RWPE2 (cell line): ENCODE measurements around the gene PADI4.
A peak's percentile ranks its signal among the peaks of the same experiment; 100 is the strongest.

Experiments used
- ATAC-seq: fragments of 200-7000 bp; cut with Tn5 transposase; 3 replicates; pipeline ENCODE4 v1.9.1; 2021; ENCODE audit warnings: low read depth
- DNase-seq: peaks from one replicate; pipeline ENCODE4 v3.0.0-alpha.2; 2020; ENCODE audit warnings: low spot score
- H3K27ac ChIP-seq: fragments of 450-650 bp; 2 replicates; pipeline ENCODE4 v1.5.1; 2017; ENCODE audit warnings: mild to moderate bottlenecking; ENCODE audit not compliant: poor library complexity, severe bottlenecking
- H3K27me3 ChIP-seq: fragments of 250-450 bp; sonication (Bioruptor Pico); 2 replicates; pipeline ENCODE4 v1.5.1; 2021; ENCODE audit warnings: mild to moderate bottlenecking, moderate library complexity; ENCODE audit not compliant: insufficient read depth, poor library complexity, severe bottlenecking
- H3K36me3 ChIP-seq: fragments of 250-450 bp; sonication (Bioruptor Pico); 2 replicates; pipeline ENCODE4 v1.5.1; 2020; ENCODE audit warnings: low read depth, mild to moderate bottlenecking, moderate library complexity
- H3K4me1 ChIP-seq: fragments of 250-450 bp; sonication (Bioruptor Pico); 2 replicates; pipeline ENCODE4 v1.5.1; 2021; ENCODE audit warnings: mild to moderate bottlenecking, moderate library complexity; ENCODE audit not compliant: insufficient read depth, poor library complexity, severe bottlenecking
- H3K4me3 ChIP-seq: fragments of 250-450 bp; sonication (Bioruptor Pico); 2 replicates; pipeline ENCODE4 v1.5.1; 2021; ENCODE audit warnings: mild to moderate bottlenecking, moderate library complexity; ENCODE audit not compliant: severe bottlenecking
- H3K9me3 ChIP-seq: fragments of 250-450 bp; sonication (Bioruptor Pico); 2 replicates; pipeline ENCODE4 v1.5.1; 2021; ENCODE audit warnings: mild to moderate bottlenecking, moderate library complexity; ENCODE audit not compliant: severe bottlenecking
- CTCF ChIP-seq: fragments of 450-650 bp; IDR thresholded peaks from one replicate; pipeline ENCODE4 v1.5.1; 2017; ENCODE audit warnings: mild to moderate bottlenecking, moderate library complexity; ENCODE audit not compliant: poor library complexity, severe bottlenecking

The PADI4 gene

GRCh38 chr1:17274186-17275170 lies 33.5 kb upstream of the PADI4 start:
- peaks cover 9% of the 10 kb centered on the region for H3K4me1 ChIP-seq
- H3K27me3 ChIP-seq = no peaks in the 10 kb centered on the region
- H3K9me3 ChIP-seq = no peaks in the 10 kb centered on the region
- no peak for DNase-seq
- no peak for ATAC-seq
- H3K36me3 ChIP-seq = no peaks in the 10 kb centered on the region
- H3K27ac ChIP-seq = peak overlapping the region; percentile 57
- TF ChIP-seq CTCF = peak; percentile 63
- H3K4me3 ChIP-seq = no peak overlapping the region

- H3K4me1 ChIP-seq = peaks cover 9% of the 10 kb centered on the region
- ATAC-seq = peak; percentile 95
- H3K27me3 ChIP-seq = no peaks in the 10 kb centered on the region
Observed at GRCh38 chr1:17276568-17276967, 31.4 kb upstream of the PADI4 start.

GRCh38 chr1:17277511-17278159 lies 30.4 kb upstream of the PADI4 start:
- no peaks in the 10 kb centered on the region for H3K9me3 ChIP-seq
- no peak for TF ChIP-seq CTCF
- peak overlapping the region; percentile 57 for H3K27ac ChIP-seq
- H3K36me3 ChIP-seq = no peaks in the 10 kb centered on the region
- no peaks in the 10 kb centered on the region for H3K27me3 ChIP-seq
- peaks cover 9% of the 10 kb centered on the region for H3K4me1 ChIP-seq
- no peak for DNase-seq
- ATAC-seq = no peak
- no peak overlapping the region for H3K4me3 ChIP-seq

More at GRCh38 chr1:17276568-17276967, 31.4 kb upstream of the PADI4 start:
- no peaks in the 10 kb centered on the region for H3K36me3 ChIP-seq
- H3K4me3 ChIP-seq = no peak overlapping the region
- TF ChIP-seq CTCF = peak; percentile 65
- peak overlapping the region; percentile 57 for H3K27ac ChIP-seq
- H3K9me3 ChIP-seq = no peaks in the 10 kb centered on the region
- peak; percentile 93 for DNase-seq

- H3K27me3 ChIP-seq = no peaks in the 10 kb centered on the region
- no peak for TF ChIP-seq CTCF
- no peak overlapping the region for H3K4me3 ChIP-seq
- ATAC-seq (no peak), DNase-seq (no peak)
- H3K27ac ChIP-seq = no peak overlapping the region
- no peaks in the 10 kb centered on the region for H3K36me3 ChIP-seq
- H3K9me3 ChIP-seq = no peaks in the 10 kb centered on the region
- peaks cover 9% of the 10 kb centered on the region for H3K4me1 ChIP-seq
Observed at GRCh38 chr1:17278996-17279830, 28.8 kb upstream of the PADI4 start.
